Umbilical cord (tissue), 2 donors: ENCODE results near the gene DDX43. TPM values are rescaled to one million over a fixed set of nuclear protein-coding genes. Genes with fewer than 3 reads are reported as not detected.
A peak's percentile ranks its signal among the peaks of the same experiment; 100 is the strongest.
"Not testable (repeated sequence)": the region's sequence is repeated elsewhere in the genome, so short reads cannot be mapped to it uniquely, and the experiment has no call there.

Experiments
- DNase-seq: peaks from one replicate; pipeline ENCODE4 v3.0.0-alpha.2; 2015; ENCODE audit warnings: low spot score
- total RNA-seq: library from RNA; depleted of rRNA; stranded (reverse); fragments of >200 nt; gene quantifications from one replicate; pipeline ENCODE4 v1.2.3, GENCODE V29; 2014; ENCODE audit warnings: low replicate concordance; ENCODE audit not compliant: insufficient read depth

The DDX43 gene
- total RNA-seq, 1 donor from 2014 or later, result 2.6 TPM

GRCh38 chr6:73388800-73389512, 5.7 kb upstream of the DDX43 start:
- peak; percentile 63 for DNase-seq

GRCh38 chr6:73389854-73390253, 4.8 kb upstream of the DDX43 start:
- DNase-seq, result no peak

- no peak for DNase-seq
These were observed 3.0 kb upstream of the DDX43 start for GRCh38 chr6:73391675-73392074.

GRCh38 chr6:73392188-73392587, 2.4 kb upstream of the DDX43 start:
- DNase-seq, result not testable (repeated sequence)

- no peak for DNase-seq
These were observed 1.4 kb upstream of the DDX43 start for GRCh38 chr6:73393278-73393677.

GRCh38 chr6:73395875-73396274, 1.2 kb downstream of the DDX43 start:
- DNase-seq, result no peak

GRCh38 chr6:73400656-73401055, 6.0 kb downstream of the DDX43 start:
- DNase-seq, result no peak

GRCh38 chr6:73409395-73409794, 14.8 kb downstream of the DDX43 start:
- no peak for DNase-seq

GRCh38 chr6:73413102-73413501, 18.5 kb downstream of the DDX43 start:
- no peak for DNase-seq

- DNase-seq, result peak; percentile 48
These were observed 23.6 kb downstream of the DDX43 start for GRCh38 chr6:73418081-73418741.

- no peak for DNase-seq
These were observed 26.9 kb downstream of the DDX43 start for GRCh38 chr6:73421534-73421933.

- DNase-seq, result no peak
These were observed 40.6 kb downstream of the DDX43 start for GRCh38 chr6:73435236-73435635.

GRCh38 chr6:73443555-73443954, 48.9 kb downstream of the DDX43 start:
- no peak for DNase-seq

GRCh38 chr6:73451223-73452106, 56.8 kb downstream of the DDX43 start:
- peak; percentile 47 for DNase-seq

- DNase-seq, result peak; percentile 84
These were observed 57.5 kb downstream of the DDX43 start, which contains the start of gene CGAS for GRCh38 chr6:73452107-73452461. TSS of gene CGAS (minus strand) at chr6:73452297. CDS start at chr6:73452181, 116 bp downstream.

- no peak for DNase-seq
These were observed 61.4 kb downstream of the DDX43 start for GRCh38 chr6:73455865-73456629.

- not testable (repeated sequence) for DNase-seq
These were observed 64.8 kb downstream of the DDX43 start for GRCh38 chr6:73459474-73459873.

- DNase-seq, result no peak
These were observed 65.4 kb downstream of the DDX43 start for GRCh38 chr6:73460056-73460455.

- peak; percentile 96 for DNase-seq
These were observed 67.1 kb downstream of the DDX43 start, which contains the start of gene MTO1 for GRCh38 chr6:73461537-73462350. TSS of gene MTO1 (plus strand) at chr6:73461737. CDS start at chr6:73461855, 118 bp downstream.
